PC-3 (cell line): Measurements from ENCODE around the gene TCF7L1. TPM values are rescaled to one million over a fixed set of nuclear protein-coding genes. Genes with fewer than 3 reads are reported as not detected.

Experiments used
- ATAC-seq: fragments of 200-7000 bp; cut with Tn5 transposase; 2 replicates; pipeline ENCODE4 v1.9.1; 2020; ENCODE audit warnings: mild to moderate bottlenecking, moderate library complexity
- BruUV-seq: library from RNA; stranded (reverse); fragments of 400-500 nt; replicated peaks from 2 replicates; lab custom pipeline; 2021; lab: Mats Ljungman, UMichigan
- CTCF ChIA-PET: fragments of 300-600 bp; sonication (Branson Sonifier 250); formaldehyde crosslinking; loops from one replicate; lab custom pipeline; 2022; ENCODE audit warnings: antibody characterized with exemption; lab: Charles Lee
- POLR2A ChIA-PET: fragments of 300-600 bp; sonication (Branson Sonifier 250); formaldehyde crosslinking; loops from one replicate; lab custom pipeline; 2022; ENCODE audit warnings: antibody characterized with exemption; ENCODE audit not compliant: unreplicated experiment; lab: Charles Lee
- DNase-seq: peaks from one replicate; pipeline ENCODE4 v3.0.0-alpha.2; 2015
- H2AFZ ChIP-seq: fragments of 300-600 bp; sonication (generic); 2 replicates; pipeline ENCODE4 v1.6.0; 2016; ENCODE audit warnings: antibody characterized with exemption, low read length
- H3F3A ChIP-seq: fragments of 300-600 bp; sonication (generic); one replicate; pipeline ENCODE4 v1.6.0; 2017; ENCODE audit warnings: antibody characterized with exemption, low read length, control low read depth, mild to moderate bottlenecking; ENCODE audit not compliant: unreplicated experiment
- H3K27ac ChIP-seq: fragments of 300-600 bp; sonication (generic); 2 replicates; pipeline ENCODE4 v1.5.1; 2016; ENCODE audit warnings: mild to moderate bottlenecking, low read length
- H3K27me3 ChIP-seq: fragments of 300-600 bp; sonication (generic); 2 replicates; pipeline ENCODE4 v1.6.1; 2016; ENCODE audit warnings: low read length, mixed read lengths
- H3K36me3 ChIP-seq: fragments of 300-600 bp; sonication (generic); 2 replicates; pipeline ENCODE4 v1.6.1; 2016; ENCODE audit warnings: low read depth, mixed run types, low read length, mixed read lengths
- H3K4me1 ChIP-seq: fragments of 300-600 bp; sonication (generic); 2 replicates; pipeline ENCODE4 v1.5.1; 2016; ENCODE audit warnings: low read length; ENCODE audit not compliant: insufficient read depth
- H3K4me2 ChIP-seq: fragments of 300-600 bp; sonication (generic); 2 replicates; pipeline ENCODE4 v1.6.0; 2016; ENCODE audit warnings: low read length
- H3K4me3 ChIP-seq: fragments of 300-600 bp; sonication (generic); 2 replicates; pipeline ENCODE4 v1.5.1; 2016; ENCODE audit warnings: mild to moderate bottlenecking, low read length, mixed read lengths
- H3K79me2 ChIP-seq: fragments of 300-600 bp; sonication (generic); 2 replicates; pipeline ENCODE4 v1.6.1; 2017; ENCODE audit warnings: low read length, mixed read lengths
- H3K9ac ChIP-seq: fragments of 300-600 bp; sonication (generic); 2 replicates; pipeline ENCODE4 v1.6.0; 2016; ENCODE audit warnings: mild to moderate bottlenecking, low read length
- H3K9me2 ChIP-seq: fragments of 300-600 bp; sonication (generic); replicated peaks from 2 replicates; pipeline ENCODE4 v1.6.1; 2016; ENCODE audit warnings: mixed run types, low read length, mixed read lengths
- H3K9me3 ChIP-seq: fragments of 300-600 bp; sonication (generic); 2 replicates; pipeline ENCODE4 v1.6.1; 2016; ENCODE audit warnings: low read length, mixed read lengths
- H4K20me1 ChIP-seq: fragments of 300-600 bp; sonication (generic); 2 replicates; pipeline ENCODE4 v1.6.1; 2016; ENCODE audit warnings: low read length, mixed read lengths
- EZH2 ChIP-seq: fragments of 300-600 bp; sonication (generic); IDR thresholded peaks from one replicate; pipeline ENCODE4 v1.6.1; 2017; ENCODE audit warnings: antibody characterized with exemption, mild to moderate bottlenecking, low read length; ENCODE audit not compliant: unreplicated experiment
- EZH2phosphoT487 ChIP-seq: fragments of 300-600 bp; sonication (generic); IDR thresholded peaks from 2 replicates; pipeline ENCODE4 v1.6.1; 2018; ENCODE audit warnings: mild to moderate bottlenecking, antibody characterized with exemption, low read length, borderline replicate concordance
- intact Hi-C: fragments of 100-400 bp; cut with micrococcal nuclease; formaldehyde crosslinking; loops from 2 replicates; pipeline ENCODE4 v1.9.0; 2023
- total RNA-seq: library from RNA; depleted of rRNA; stranded (reverse); fragments of >200 nt; gene quantifications from 2 replicates; pipeline ENCODE4 v1.2.3, GENCODE V29; 2014
- TF ChIP-seq, protein P1 (sequence below): fragments of 300-600 bp; sonication (generic); conservative IDR thresholded peaks from 2 replicates; pipeline ENCODE4 v1.5.1; 2017; ENCODE audit warnings: antibody characterized with exemption, low read depth, mild to moderate bottlenecking, low read length

Gene TCF7L1
- total RNA-seq, 1 experiment from 2014 or later, result 1.8 TPM

DNA sequence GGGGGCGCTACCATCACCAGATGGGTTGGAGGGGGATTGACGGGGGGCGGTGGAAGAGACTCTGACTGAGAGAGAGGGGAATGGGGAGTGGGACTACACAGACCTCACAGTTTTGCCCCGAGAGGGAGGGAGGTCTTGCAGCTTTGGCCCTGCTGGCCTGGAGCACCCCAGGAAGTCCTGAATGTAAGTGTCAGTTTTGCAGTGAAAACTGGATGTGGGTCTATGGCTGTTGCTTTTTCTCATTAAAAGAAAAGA is 2.4 kb downstream of the TCF7L1 start:
- H3K9me3 ChIP-seq, result no peaks in the 10 kb centered on the region
- no TSS peak for BruUV-seq
- no peak for DNase-seq
- no peaks in the 10 kb centered on the region for H3K9me2 ChIP-seq
- H3K4me2 ChIP-seq, result no peak overlapping the region
- no peak for ATAC-seq
- H3F3A ChIP-seq, result no peaks in the 10 kb centered on the region
- no peak overlapping the region for H3K4me3 ChIP-seq
- no peak overlapping the region for H2AFZ ChIP-seq
- no peak overlapping the region for H3K9ac ChIP-seq
- no peaks in the 10 kb centered on the region for H3K79me2 ChIP-seq
- H3K27ac ChIP-seq, result no peak overlapping the region
- ChIA-PET CTCF (no interaction called here), POLR2A (no interaction called here)
- TF ChIP-seq EZH2phosphoT487 (no peak), EZH2 (no peak)
- TF ChIP-seq, protein P1, sequence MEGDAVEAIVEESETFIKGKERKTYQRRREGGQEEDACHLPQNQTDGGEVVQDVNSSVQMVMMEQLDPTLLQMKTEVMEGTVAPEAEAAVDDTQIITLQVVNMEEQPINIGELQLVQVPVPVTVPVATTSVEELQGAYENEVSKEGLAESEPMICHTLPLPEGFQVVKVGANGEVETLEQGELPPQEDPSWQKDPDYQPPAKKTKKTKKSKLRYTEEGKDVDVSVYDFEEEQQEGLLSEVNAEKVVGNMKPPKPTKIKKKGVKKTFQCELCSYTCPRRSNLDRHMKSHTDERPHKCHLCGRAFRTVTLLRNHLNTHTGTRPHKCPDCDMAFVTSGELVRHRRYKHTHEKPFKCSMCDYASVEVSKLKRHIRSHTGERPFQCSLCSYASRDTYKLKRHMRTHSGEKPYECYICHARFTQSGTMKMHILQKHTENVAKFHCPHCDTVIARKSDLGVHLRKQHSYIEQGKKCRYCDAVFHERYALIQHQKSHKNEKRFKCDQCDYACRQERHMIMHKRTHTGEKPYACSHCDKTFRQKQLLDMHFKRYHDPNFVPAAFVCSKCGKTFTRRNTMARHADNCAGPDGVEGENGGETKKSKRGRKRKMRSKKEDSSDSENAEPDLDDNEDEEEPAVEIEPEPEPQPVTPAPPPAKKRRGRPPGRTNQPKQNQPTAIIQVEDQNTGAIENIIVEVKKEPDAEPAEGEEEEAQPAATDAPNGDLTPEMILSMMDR, result no peak
- no peaks in the 10 kb centered on the region for H3K27me3 ChIP-seq
- no peaks in the 10 kb centered on the region for H3K36me3 ChIP-seq
- H4K20me1 ChIP-seq, result no peaks in the 10 kb centered on the region
- intact Hi-C loops, result no loop called here
- peaks cover 3% of the 10 kb centered on the region; the same call in 1 of the 2 replicates for H3K4me1 ChIP-seq

DNA sequence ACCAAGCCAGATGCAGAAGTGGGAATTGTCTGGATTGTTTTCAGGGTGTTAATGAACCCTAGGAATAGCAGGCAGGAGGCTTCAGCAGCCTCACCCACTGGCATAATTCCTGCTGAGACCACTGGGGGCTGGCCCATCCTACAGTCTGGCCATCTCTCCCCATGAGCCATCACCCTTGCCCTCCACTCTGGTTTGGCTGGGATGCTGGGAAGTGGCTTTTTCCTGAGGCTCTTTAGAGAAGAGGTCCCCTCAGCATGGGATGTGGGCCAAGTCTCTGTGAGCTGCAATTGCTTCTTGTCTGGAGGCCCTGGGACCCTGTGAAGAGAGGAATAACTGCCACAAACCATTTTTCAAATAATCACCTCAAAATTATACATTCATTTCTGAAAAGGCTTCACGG is 4.0 kb downstream of the TCF7L1 start:
- Histone ChIP-seq H3K9ac (no peak overlapping the region), H3K4me1 (peaks cover under 1% of the 10 kb centered on the region; the same call in 1 of the 2 replicates), H3F3A (no peaks in the 10 kb centered on the region), H3K9me3 (no peaks in the 10 kb centered on the region), H4K20me1 (no peaks in the 10 kb centered on the region), H3K4me3 (no peak overlapping the region), H3K79me2 (no peaks in the 10 kb centered on the region), H3K27me3 (no peaks in the 10 kb centered on the region), H2AFZ (no peak overlapping the region), H3K9me2 (no peaks in the 10 kb centered on the region), H3K4me2 (no peak overlapping the region), H3K27ac (no peak overlapping the region), H3K36me3 (no peaks in the 10 kb centered on the region)
- TF ChIP-seq, protein P1, result no peak
- TF ChIP-seq EZH2phosphoT487, result no peak
- no peak for TF ChIP-seq EZH2
- CTCF ChIA-PET, result no interaction called here
- intact Hi-C loops, result no loop called here
- ATAC-seq, result no peak
- POLR2A ChIA-PET, result no interaction called here
- DNase-seq, result no peak
- no TSS peak for BruUV-seq

DNA sequence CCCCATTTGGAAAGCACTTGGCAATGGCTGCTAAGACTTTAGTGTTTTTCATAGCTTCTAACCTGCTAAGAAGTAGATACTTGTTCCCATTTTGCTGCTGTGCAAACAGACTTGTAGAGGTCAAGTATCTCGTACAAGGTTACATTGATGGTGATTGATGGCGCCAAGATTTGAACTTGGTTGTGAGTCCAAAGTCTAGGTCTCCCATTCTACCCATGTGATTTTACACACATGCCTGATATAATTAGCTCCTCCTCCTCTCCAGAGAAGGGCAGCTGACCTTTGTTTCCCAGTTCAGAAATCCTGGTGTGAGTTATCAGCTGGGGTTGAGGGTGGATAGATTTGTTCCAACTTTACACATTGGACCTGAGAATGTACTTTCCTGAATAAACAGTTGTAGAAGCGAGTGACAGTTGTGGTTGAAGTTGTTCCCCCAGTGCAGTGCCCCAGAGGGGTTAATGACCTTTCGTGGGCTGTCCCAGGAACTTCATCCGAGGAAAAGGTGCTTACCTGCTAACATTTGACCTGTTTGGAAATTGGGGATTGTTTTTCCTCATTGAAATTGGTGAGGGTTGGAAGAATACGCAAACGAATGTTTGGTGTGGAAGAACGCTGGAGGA is 10.4 kb downstream of the TCF7L1 start:
- Histone ChIP-seq H3K9me3 (no peaks in the 10 kb centered on the region), H2AFZ (no peak overlapping the region), H3K4me2 (no peak overlapping the region), H3F3A (no peaks in the 10 kb centered on the region), H3K9ac (no peak overlapping the region), H3K4me1 (no peaks in the 10 kb centered on the region), H3K9me2 (no peaks in the 10 kb centered on the region), H4K20me1 (no peaks in the 10 kb centered on the region), H3K27ac (no peak overlapping the region), H3K27me3 (no peaks in the 10 kb centered on the region), H3K4me3 (no peak overlapping the region), H3K79me2 (no peaks in the 10 kb centered on the region), H3K36me3 (no peaks in the 10 kb centered on the region)
- intact Hi-C loops, result no loop called here
- DNase-seq, result no peak
- ChIA-PET CTCF (no interaction called here), POLR2A (no interaction called here)
- no peak for ATAC-seq
- TF ChIP-seq EZH2 (no peak), EZH2phosphoT487 (no peak)
- TF ChIP-seq, protein P1, result no peak
- no TSS peak for BruUV-seq
